Body of pancreas (tissue), 4 donors: ENCODE data around the gene CREBRF. TPM values are rescaled to one million over a fixed set of nuclear protein-coding genes. Genes with fewer than 3 reads are reported as not detected.

ENCODE experiments used
- ATAC-seq: fragments of 150-250 bp; one replicate; pipeline ENCODE4 v1.9.1; 2016
- DNase-seq, 4 donors: peaks; one replicate each; pipeline ENCODE4 v3.0.0-alpha.2; 2019
- H3K27ac ChIP-seq, 4 donors: fragments of 200-600 bp; sonication (generic); 1 replicate in 3 of 4; 2 replicates in 1 of 4; pipeline versions ENCODE4 v1.5.1 to v1.6.1; 2016 to 2019; ENCODE audit warnings: mild to moderate bottlenecking in 1 of 4, mixed read lengths in 1 of 4, moderate library complexity in 1 of 4
- H3K27me3 ChIP-seq, 2 donors: fragments of 200-600 bp; sonication (generic); one replicate each; pipeline ENCODE4 v1.6.0; 2016; ENCODE audit warnings: mild to moderate bottlenecking in 1 of 2
- H3K36me3 ChIP-seq, 2 donors: fragments of 200-600 bp; sonication (generic); replicated peaks in 1 of 2; 2 replicates each; pipeline ENCODE4 v1.5.1; 2016; ENCODE audit warnings: low read depth in 2 of 2; ENCODE audit not compliant: insufficient read depth in 1 of 2
- H3K4me1 ChIP-seq: fragments of 200-600 bp; sonication (generic); one replicate; pipeline ENCODE4 v1.6.0; 2016
- H3K4me3 ChIP-seq, 2 donors: fragments of 200-600 bp; sonication (generic); 1 replicate in 1 of 2; 2 replicates in 1 of 2; pipeline ENCODE4 v1.5.1; 2016 to 2019
- H3K9me3 ChIP-seq, 3 donors: fragments of 200-600 bp; sonication (generic); 1 replicate in 2 of 3; 2 replicates in 1 of 3; pipeline ENCODE4 v1.5.1; 2016
- CTCF ChIP-seq, 7 experiments: fragments of 450-650 bp in 4 of 7; fragments of 200-600 bp in 3 of 7; sonication (generic) in 3 of 7; IDR thresholded peaks; one replicate each; pipeline ENCODE4 v1.5.1; 2016 to 2019; ENCODE audit warnings: antibody characterized with exemption in 7 of 7
- POLR2A ChIP-seq, 3 donors: fragments of 450-650 bp; IDR thresholded peaks; one replicate each; pipeline ENCODE4 v1.6.1; 2016; ENCODE audit warnings: antibody characterized with exemption in 3 of 3, mild to moderate bottlenecking in 2 of 3
- WGBS, 2 donors: methylation state at CpG; one replicate each; pipeline ENCODE4 v1.1.5; 2017; 5-methylcytosine and 5-hydroxymethylcytosine counted together
- intact Hi-C: fragments of 100-400 bp; cut with DNase I; formaldehyde crosslinking; loops from one replicate; pipeline ENCODE4 v1.15.1; 2023
- total RNA-seq, 2 donors: library from RNA; depleted of rRNA; stranded (reverse); fragments of >200 nt; gene quantifications; one replicate each; pipeline ENCODE4 v1.1.0, GENCODE V29; 2016

CREBRF gene
- total RNA-seq, 2 donors from 2014 or later, result 19.7 to 37.2 TPM

GRCh38 chr5:173099461-173099860 is 43.3 kb downstream of the CREBRF start:
- peaks cover 0 to 4% (median 0%) of the 10 kb centered on the region in 3 donors for H3K9me3 ChIP-seq
- H3K36me3 ChIP-seq, result no peaks in the 10 kb centered on the region
- no peak for DNase-seq
- H3K27ac ChIP-seq, result no peak overlapping the region
- WGBS, 2 donors, result 81 to 96% methylated on average over 1 of the region's 1 CpG
- intact Hi-C loops, result no loop called here
- no peak overlapping the region for H3K4me3 ChIP-seq
- H3K27me3 ChIP-seq, result no peaks in the 10 kb centered on the region
- no peak for ATAC-seq
- TF ChIP-seq CTCF (IDR thresholded peaks at IDR 0.05) (no peak), POLR2A (IDR thresholded peaks at IDR 0.05) (no peak)
- H3K4me1 ChIP-seq, result peaks cover 5% of the 10 kb centered on the region

GRCh38 chr5:173101245-173101644 is 45.1 kb downstream of the CREBRF start:
- ATAC-seq, result no peak
- Histone ChIP-seq H3K4me3 (no peak overlapping the region), H3K27me3 (no peaks in the 10 kb centered on the region), H3K9me3 (peaks cover 0 to 4% (median 0%) of the 10 kb centered on the region in 3 donors), H3K27ac (no peak overlapping the region), H3K4me1 (no peaks in the 10 kb centered on the region), H3K36me3 (no peaks in the 10 kb centered on the region)
- WGBS, 2 donors, result 98 to 100% methylated on average over 2 of the region's 2 CpGs
- TF ChIP-seq CTCF (IDR thresholded peaks at IDR 0.05) (no peak), POLR2A (IDR thresholded peaks at IDR 0.05) (no peak)
- no peak for DNase-seq
- intact Hi-C loops, result no loop called here

GRCh38 chr5:173103411-173103810 is 47.3 kb downstream of the CREBRF start:
- intact Hi-C loops, result no loop called here
- no peak for DNase-seq
- ATAC-seq, result no peak
- Histone ChIP-seq H3K4me1 (no peaks in the 10 kb centered on the region), H3K36me3 (no peaks in the 10 kb centered on the region), H3K9me3 (peaks cover 0 to 4% (median 0%) of the 10 kb centered on the region in 3 donors), H3K27me3 (no peaks in the 10 kb centered on the region), H3K27ac (no peak overlapping the region), H3K4me3 (no peak overlapping the region)
- 50 to 64% methylated on average over 1 of the region's 1 CpG for WGBS, 2 donors
- no peak for TF ChIP-seq CTCF (IDR thresholded peaks at IDR 0.05)
- no peak for TF ChIP-seq POLR2A (IDR thresholded peaks at IDR 0.05)

GRCh38 chr5:173108914-173109313 is 52.8 kb downstream of the CREBRF start:
- TF ChIP-seq POLR2A (IDR thresholded peaks at IDR 0.05), result no peak
- no peak for TF ChIP-seq CTCF (IDR thresholded peaks at IDR 0.05)
- Histone ChIP-seq H3K27me3 (no peaks in the 10 kb centered on the region), H3K36me3 (peaks cover 0 to 27% of the 10 kb centered on the region in 2 donors), H3K9me3 (no peaks in the 10 kb centered on the region), H3K27ac (no peak overlapping the region), H3K4me1 (no peaks in the 10 kb centered on the region), H3K4me3 (no peak overlapping the region)
- ATAC-seq (no peak), DNase-seq (no peak)
- intact Hi-C loops, result no loop called here
- WGBS, 2 donors, result 69 to 81% methylated on average over 3 of the region's 3 CpGs

GRCh38 chr5:173114536-173114935 is 58.4 kb downstream of the CREBRF start:
- peaks cover 0 to 24% of the 10 kb centered on the region in 2 donors for H3K36me3 ChIP-seq
- no peaks in the 10 kb centered on the region for H3K27me3 ChIP-seq
- intact Hi-C loops, result no loop called here
- DNase-seq, result no peak
- WGBS, 2 donors, result 100% methylated on average over 1 of the region's 1 CpG
- H3K4me1 ChIP-seq, result no peaks in the 10 kb centered on the region
- H3K27ac ChIP-seq, result no peak overlapping the region
- no peak for ATAC-seq
- H3K9me3 ChIP-seq, result no peaks in the 10 kb centered on the region
- TF ChIP-seq POLR2A (IDR thresholded peaks at IDR 0.05) (no peak), CTCF (IDR thresholded peaks at IDR 0.05) (no peak)
- H3K4me3 ChIP-seq, result no peak overlapping the region
